Nephron (organoid): Measurements from ENCODE around the gene HEATR9.

Experiments
- H3K27ac Mint-ChIP-seq, 3 experiments: 2 replicates each; pipeline ENCODE4 v1.8.0; 2020; ENCODE audit warnings: mixed read lengths in 3 of 3, mild to moderate bottlenecking in 2 of 3, moderate library complexity in 1 of 3
- H3K27me3 Mint-ChIP-seq: 2 replicates; pipeline ENCODE4 v1.8.0; 2021; ENCODE audit warnings: low read depth, mild to moderate bottlenecking, moderate library complexity, mixed read lengths
- H3K36me3 Mint-ChIP-seq: 2 replicates; pipeline ENCODE4 v1.8.0; 2020; ENCODE audit warnings: low read depth, mixed read lengths
- H3K4me1 Mint-ChIP-seq: 2 replicates; pipeline ENCODE4 v1.8.0; 2020; ENCODE audit warnings: mixed read lengths
- H3K4me3 Mint-ChIP-seq, 3 experiments: 2 replicates each; pipeline ENCODE4 v1.8.0; 2020; ENCODE audit warnings: mild to moderate bottlenecking in 3 of 3, mixed read lengths in 3 of 3, moderate library complexity in 2 of 3
- H3K9me3 Mint-ChIP-seq: 2 replicates; pipeline ENCODE4 v1.8.0; 2020; ENCODE audit warnings: mixed read lengths
- CTCF ChIP-seq, 3 experiments: fragments of 200-600 bp; sonication (generic); IDR thresholded peaks; one replicate each; pipeline ENCODE4 v1.5.0; 2021; ENCODE audit warnings: antibody characterized with exemption in 3 of 3; ENCODE audit not compliant: unreplicated experiment in 3 of 3

HEATR9 gene

GRCh38 chr17:35912942-35913341 is 44.3 kb upstream of the HEATR9 start:
- no peak overlapping the region for H3K4me3 Mint-ChIP-seq
- peaks cover 15% of the 10 kb centered on the region for H3K9me3 Mint-ChIP-seq
- H3K36me3 Mint-ChIP-seq, result no peaks in the 10 kb centered on the region
- no peaks in the 10 kb centered on the region for H3K4me1 Mint-ChIP-seq
- H3K27me3 Mint-ChIP-seq, result peaks cover 6% of the 10 kb centered on the region
- H3K27ac Mint-ChIP-seq, result no peak overlapping the region
- no peak for TF ChIP-seq CTCF (IDR thresholded peaks at IDR 0.05; ENCODE audit: unreplicated experiment in 3 of 3)

- no peaks in the 10 kb centered on the region for H3K36me3 Mint-ChIP-seq
- no peak for TF ChIP-seq CTCF (IDR thresholded peaks at IDR 0.05; ENCODE audit: unreplicated experiment in 3 of 3)
- no peak overlapping the region for H3K4me3 Mint-ChIP-seq
- H3K27me3 Mint-ChIP-seq, result peaks cover 2% of the 10 kb centered on the region
- no peaks in the 10 kb centered on the region for H3K4me1 Mint-ChIP-seq
- peaks cover 15% of the 10 kb centered on the region for H3K9me3 Mint-ChIP-seq
- H3K27ac Mint-ChIP-seq, result no peak overlapping the region
Measured at GRCh38 chr17:35912339-35912912, 43.7 kb upstream of the HEATR9 start.

- H3K4me1 Mint-ChIP-seq, result no peaks in the 10 kb centered on the region
- H3K27me3 Mint-ChIP-seq, result peaks cover 4% of the 10 kb centered on the region
- H3K27ac Mint-ChIP-seq, result no peak overlapping the region
- H3K36me3 Mint-ChIP-seq, result no peaks in the 10 kb centered on the region
- H3K9me3 Mint-ChIP-seq, result peaks cover 11% of the 10 kb centered on the region
- H3K4me3 Mint-ChIP-seq, result no peak overlapping the region
- TF ChIP-seq CTCF (IDR thresholded peaks at IDR 0.05; ENCODE audit: unreplicated experiment in 3 of 3), result no peak
Measured at GRCh38 chr17:35909408-35909807, 40.7 kb upstream of the HEATR9 start.

GRCh38 chr17:35907691-35908090 is 39.0 kb upstream of the HEATR9 start:
- Mint-ChIP-seq H3K4me3 (no peak overlapping the region), H3K4me1 (peaks cover 8% of the 10 kb centered on the region), H3K27ac (no peak overlapping the region), H3K36me3 (no peaks in the 10 kb centered on the region), H3K27me3 (peaks cover 4% of the 10 kb centered on the region), H3K9me3 (peaks cover 11% of the 10 kb centered on the region)
- TF ChIP-seq CTCF (IDR thresholded peaks at IDR 0.05; ENCODE audit: unreplicated experiment in 3 of 3), result no peak

- TF ChIP-seq CTCF (IDR thresholded peaks at IDR 0.05; ENCODE audit: unreplicated experiment in 3 of 3), result no peak
- peaks cover 10% of the 10 kb centered on the region for H3K4me1 Mint-ChIP-seq
- peaks cover 4% of the 10 kb centered on the region for H3K27me3 Mint-ChIP-seq
- H3K27ac Mint-ChIP-seq, result no peak overlapping the region
- H3K4me3 Mint-ChIP-seq, result no peak overlapping the region
- no peaks in the 10 kb centered on the region for H3K36me3 Mint-ChIP-seq
- peaks cover 8% of the 10 kb centered on the region for H3K9me3 Mint-ChIP-seq
Measured at GRCh38 chr17:35906926-35907637, 38.4 kb upstream of the HEATR9 start.
